SK-N-MC (cell line): Measurements from ENCODE around the gene GLTP.

ENCODE experiments used
- EZH2 ChIP-seq: fragments of 200-600 bp; sonication (generic); IDR thresholded peaks from one replicate; pipeline ENCODE4 v1.6.1; 2017; ENCODE audit warnings: antibody characterized with exemption
- FOXP2 ChIP-seq: optimal IDR thresholded peaks from 2 replicates; pipeline ENCODE3; 2011; ENCODE audit warnings: mild to moderate bottlenecking, moderate library complexity; ENCODE audit not compliant: insufficient read depth; ENCODE audit errors: extremely low read length, control extremely low read depth
- POLR2AphosphoS5 ChIP-seq: IDR thresholded peaks from 2 replicates; pipeline ENCODE4 v1.6.1; 2012; ENCODE audit warnings: mild to moderate bottlenecking, low read depth, low read length, borderline replicate concordance

GRCh38 chr12:109900752-109901580 lies 20.6 kb upstream of the GLTP start:
- TF ChIP-seq POLR2AphosphoS5: no peak
- no peak for TF ChIP-seq EZH2
- no peak for TF ChIP-seq FOXP2
